ENCODE measurements around the gene DDX20.
A peak's percentile ranks its signal among the peaks of the same experiment; 100 is the strongest.

The DDX20 gene, protein sequence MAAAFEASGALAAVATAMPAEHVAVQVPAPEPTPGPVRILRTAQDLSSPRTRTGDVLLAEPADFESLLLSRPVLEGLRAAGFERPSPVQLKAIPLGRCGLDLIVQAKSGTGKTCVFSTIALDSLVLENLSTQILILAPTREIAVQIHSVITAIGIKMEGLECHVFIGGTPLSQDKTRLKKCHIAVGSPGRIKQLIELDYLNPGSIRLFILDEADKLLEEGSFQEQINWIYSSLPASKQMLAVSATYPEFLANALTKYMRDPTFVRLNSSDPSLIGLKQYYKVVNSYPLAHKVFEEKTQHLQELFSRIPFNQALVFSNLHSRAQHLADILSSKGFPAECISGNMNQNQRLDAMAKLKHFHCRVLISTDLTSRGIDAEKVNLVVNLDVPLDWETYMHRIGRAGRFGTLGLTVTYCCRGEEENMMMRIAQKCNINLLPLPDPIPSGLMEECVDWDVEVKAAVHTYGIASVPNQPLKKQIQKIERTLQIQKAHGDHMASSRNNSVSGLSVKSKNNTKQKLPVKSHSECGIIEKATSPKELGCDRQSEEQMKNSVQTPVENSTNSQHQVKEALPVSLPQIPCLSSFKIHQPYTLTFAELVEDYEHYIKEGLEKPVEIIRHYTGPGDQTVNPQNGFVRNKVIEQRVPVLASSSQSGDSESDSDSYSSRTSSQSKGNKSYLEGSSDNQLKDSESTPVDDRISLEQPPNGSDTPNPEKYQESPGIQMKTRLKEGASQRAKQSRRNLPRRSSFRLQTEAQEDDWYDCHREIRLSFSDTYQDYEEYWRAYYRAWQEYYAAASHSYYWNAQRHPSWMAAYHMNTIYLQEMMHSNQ

DNA sequence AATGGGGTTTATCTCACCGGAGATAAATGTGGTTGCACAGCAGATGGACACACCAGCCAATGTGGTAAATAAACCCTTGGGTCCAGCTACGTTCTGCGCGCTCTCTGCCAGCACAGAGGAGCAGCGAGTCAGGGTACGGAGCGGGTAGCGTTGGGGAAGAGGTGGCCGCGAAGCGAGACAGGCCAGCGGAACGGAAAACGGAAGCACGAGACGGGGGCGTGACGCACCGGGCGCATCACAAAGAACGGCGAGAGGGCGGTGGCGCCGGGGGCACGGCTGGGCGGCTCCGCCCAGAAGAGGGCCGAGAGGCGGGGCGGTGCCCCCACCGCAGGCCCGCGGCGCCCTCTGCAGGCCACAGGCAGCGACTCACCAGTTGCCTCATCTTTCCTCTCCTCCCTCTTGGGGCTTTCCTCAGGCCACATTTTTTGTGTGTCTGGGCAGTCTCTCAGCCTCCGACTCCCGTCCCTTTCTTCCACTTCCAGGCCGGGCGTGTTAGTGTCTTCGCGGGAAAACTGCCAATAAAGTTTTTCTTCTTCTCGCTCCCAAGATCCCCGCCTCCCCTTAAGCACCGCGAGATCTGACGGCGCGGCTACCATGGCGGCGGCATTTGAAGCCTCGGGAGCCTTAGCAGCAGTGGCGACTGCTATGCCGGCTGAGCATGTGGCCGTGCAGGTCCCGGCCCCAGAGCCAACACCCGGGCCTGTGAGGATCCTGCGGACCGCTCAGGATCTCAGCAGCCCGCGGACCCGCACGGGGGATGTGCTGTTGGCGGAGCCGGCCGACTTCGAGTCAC is at the start of gene DDX20:
Gene DDX20, plus strand, starts transcription at position 571 of the 793 bp plus-strand sequence. Its CDS starts 24 bp downstream, at position 595.
- Histone ChIP-seq H3K27me3 (ENCODE audit: insufficient read depth, poor library complexity, severe bottlenecking) (no peaks in the 10 kb centered on the region), H3K27ac (ENCODE audit: poor library complexity, severe bottlenecking) (peak within 1 kb of the TSS; percentile 72), H3K36me3 (ENCODE audit: low read depth) (peaks cover 37% of the 10 kb centered on the region), H3K4me1 (ENCODE audit: insufficient read depth, poor library complexity, severe bottlenecking) (peaks cover 12% of the 10 kb centered on the region), H3K4me3 (ENCODE audit: severe bottlenecking) (peak within 1 kb of the TSS; percentile 60), H3K9me3 (ENCODE audit: severe bottlenecking) (no peaks in the 10 kb centered on the region)
- TF ChIP-seq, protein P1, sequence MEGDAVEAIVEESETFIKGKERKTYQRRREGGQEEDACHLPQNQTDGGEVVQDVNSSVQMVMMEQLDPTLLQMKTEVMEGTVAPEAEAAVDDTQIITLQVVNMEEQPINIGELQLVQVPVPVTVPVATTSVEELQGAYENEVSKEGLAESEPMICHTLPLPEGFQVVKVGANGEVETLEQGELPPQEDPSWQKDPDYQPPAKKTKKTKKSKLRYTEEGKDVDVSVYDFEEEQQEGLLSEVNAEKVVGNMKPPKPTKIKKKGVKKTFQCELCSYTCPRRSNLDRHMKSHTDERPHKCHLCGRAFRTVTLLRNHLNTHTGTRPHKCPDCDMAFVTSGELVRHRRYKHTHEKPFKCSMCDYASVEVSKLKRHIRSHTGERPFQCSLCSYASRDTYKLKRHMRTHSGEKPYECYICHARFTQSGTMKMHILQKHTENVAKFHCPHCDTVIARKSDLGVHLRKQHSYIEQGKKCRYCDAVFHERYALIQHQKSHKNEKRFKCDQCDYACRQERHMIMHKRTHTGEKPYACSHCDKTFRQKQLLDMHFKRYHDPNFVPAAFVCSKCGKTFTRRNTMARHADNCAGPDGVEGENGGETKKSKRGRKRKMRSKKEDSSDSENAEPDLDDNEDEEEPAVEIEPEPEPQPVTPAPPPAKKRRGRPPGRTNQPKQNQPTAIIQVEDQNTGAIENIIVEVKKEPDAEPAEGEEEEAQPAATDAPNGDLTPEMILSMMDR (IDR thresholded peaks at IDR 0.05; ENCODE audit: poor library complexity, severe bottlenecking): peak; percentile 93
- DNase-seq (ENCODE audit: low spot score) (peak; percentile 87), ATAC-seq (ENCODE audit: low read depth) (peak; percentile 87)

DNA sequence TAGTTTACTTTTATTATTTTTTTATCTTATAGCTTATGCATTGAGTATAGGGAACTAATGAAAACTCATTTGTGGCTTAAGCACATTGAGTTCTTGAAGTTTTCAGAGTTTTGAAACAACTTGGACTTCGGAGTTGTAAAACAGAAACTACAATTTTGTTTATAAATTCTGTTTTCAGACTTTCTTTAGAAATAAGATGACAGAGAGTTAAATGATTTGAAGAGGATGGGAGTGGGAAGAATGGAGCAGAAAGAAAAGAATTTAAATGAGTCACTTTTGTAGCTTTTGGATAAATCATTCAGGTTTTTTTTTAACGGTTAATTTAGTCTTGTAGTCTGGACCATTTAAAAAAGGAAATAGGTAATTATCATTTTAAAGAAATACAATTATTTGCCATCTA is 48.8 kb upstream of the DDX20 start:
- Histone ChIP-seq H3K9me3 (ENCODE audit: severe bottlenecking) (no peaks in the 10 kb centered on the region), H3K27me3 (ENCODE audit: insufficient read depth, poor library complexity, severe bottlenecking) (no peaks in the 10 kb centered on the region), H3K4me1 (ENCODE audit: insufficient read depth, poor library complexity, severe bottlenecking) (peaks cover 17% of the 10 kb centered on the region), H3K36me3 (ENCODE audit: low read depth) (peaks cover 65% of the 10 kb centered on the region), H3K27ac (ENCODE audit: poor library complexity, severe bottlenecking) (no peak overlapping the region), H3K4me3 (ENCODE audit: severe bottlenecking) (no peak overlapping the region)
- ATAC-seq (ENCODE audit: low read depth): no peak
- TF ChIP-seq, protein P1 (IDR thresholded peaks at IDR 0.05; ENCODE audit: poor library complexity, severe bottlenecking): no peak
- no peak for DNase-seq (ENCODE audit: low spot score)

DNA sequence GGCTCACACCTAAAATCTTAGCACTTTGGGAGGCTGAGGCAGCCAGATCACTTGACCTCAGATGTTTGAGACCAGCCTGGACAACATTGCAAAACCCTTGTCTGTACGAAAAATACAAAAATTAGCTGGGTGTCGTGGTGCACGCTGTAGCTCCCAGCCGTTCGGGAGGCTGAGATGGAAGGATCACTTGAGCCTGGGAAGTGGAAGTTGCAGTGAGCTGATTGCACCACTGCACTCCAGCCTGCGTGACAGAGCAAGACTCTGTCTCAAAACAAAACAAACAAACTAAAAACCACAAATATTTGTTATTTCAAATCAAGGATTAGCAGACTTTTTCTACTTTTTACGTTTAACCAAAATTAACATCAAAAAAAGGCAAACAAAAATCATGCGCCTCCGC is 47.8 kb upstream of the DDX20 start:
- Histone ChIP-seq H3K4me1 (ENCODE audit: insufficient read depth, poor library complexity, severe bottlenecking) (peaks cover 17% of the 10 kb centered on the region), H3K27ac (ENCODE audit: poor library complexity, severe bottlenecking) (no peak overlapping the region), H3K27me3 (ENCODE audit: insufficient read depth, poor library complexity, severe bottlenecking) (no peaks in the 10 kb centered on the region), H3K9me3 (ENCODE audit: severe bottlenecking) (no peaks in the 10 kb centered on the region), H3K4me3 (ENCODE audit: severe bottlenecking) (no peak overlapping the region), H3K36me3 (ENCODE audit: low read depth) (peaks cover 70% of the 10 kb centered on the region)
- DNase-seq (ENCODE audit: low spot score): no peak
- no peak for ATAC-seq (ENCODE audit: low read depth)
- TF ChIP-seq, protein P1 (IDR thresholded peaks at IDR 0.05; ENCODE audit: poor library complexity, severe bottlenecking): no peak

DNA sequence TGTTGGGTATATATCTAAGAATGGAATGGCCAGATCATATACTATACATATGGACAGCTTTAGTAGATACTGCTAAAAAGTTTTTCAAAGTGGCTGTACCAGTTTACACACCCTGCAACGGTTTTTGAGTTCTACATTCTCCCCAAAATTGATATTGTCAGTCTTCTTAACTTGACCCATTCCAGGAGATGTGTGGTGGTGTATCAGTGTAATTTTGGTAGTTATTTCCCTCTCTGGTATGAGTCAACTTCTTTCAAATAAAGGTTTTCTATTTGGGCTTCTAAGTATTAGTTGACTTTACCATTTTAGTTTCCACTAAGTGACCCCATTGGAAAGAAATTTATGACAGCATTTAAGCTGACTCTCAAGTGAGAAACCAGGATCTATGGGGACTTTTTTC is 45.7 kb upstream of the DDX20 start:
- TF ChIP-seq, protein P1 (IDR thresholded peaks at IDR 0.05; ENCODE audit: poor library complexity, severe bottlenecking): no peak
- Histone ChIP-seq H3K4me1 (ENCODE audit: insufficient read depth, poor library complexity, severe bottlenecking) (peaks cover 4% of the 10 kb centered on the region), H3K9me3 (ENCODE audit: severe bottlenecking) (no peaks in the 10 kb centered on the region), H3K36me3 (ENCODE audit: low read depth) (peaks cover 58% of the 10 kb centered on the region), H3K27me3 (ENCODE audit: insufficient read depth, poor library complexity, severe bottlenecking) (no peaks in the 10 kb centered on the region), H3K4me3 (ENCODE audit: severe bottlenecking) (no peak overlapping the region), H3K27ac (ENCODE audit: poor library complexity, severe bottlenecking) (no peak overlapping the region)
- DNase-seq (ENCODE audit: low spot score) (no peak), ATAC-seq (ENCODE audit: low read depth) (no peak)

Measured in RWPE2 (cell line).